Measurements from ENCODE around the gene PHTF2.

GRCh38 chr7:77866370-77866769 lies 67.8 kb downstream of the PHTF2 start:
- TF ChIP-seq CTCF (IDR thresholded peaks at IDR 0.05; ENCODE audit: poor library complexity) = no peak
- no peak for TF ChIP-seq EZH2 (IDR thresholded peaks at IDR 0.05; ENCODE audit: borderline replicate concordance)

Measured in hepatocyte (in vitro differentiated cells).